A673 (cell line): Measurements from ENCODE around the gene CREB5. TPM values are rescaled to one million over a fixed set of nuclear protein-coding genes. Genes with fewer than 3 reads are reported as not detected.
A peak's percentile ranks its signal among the peaks of the same experiment; 100 is the strongest.

Experiments
- BruUV-seq: library from RNA; stranded (reverse); fragments of 400-500 nt; replicated peaks from 2 replicates; lab custom pipeline; 2021; lab: Mats Ljungman, UMichigan
- CTCF ChIA-PET: fragments of 300-600 bp; sonication (Branson Sonifier 250); formaldehyde crosslinking; loops from one replicate; lab custom pipeline; 2022; ENCODE audit warnings: antibody characterized with exemption; lab: Charles Lee
- POLR2A ChIA-PET: fragments of 300-600 bp; sonication (Branson Sonifier 250); formaldehyde crosslinking; loops from one replicate; lab custom pipeline; 2022; ENCODE audit warnings: antibody characterized with exemption; ENCODE audit not compliant: low non-redundant PET; lab: Charles Lee
- DNase-seq: peaks from one replicate; pipeline ENCODE4 v3.0.0-alpha.2; 2015; ENCODE audit warnings: low spot score
- H3K27ac ChIP-seq: fragments of 200-600 bp; sonication (generic); 2 replicates; pipeline ENCODE4 v1.5.1; 2016; ENCODE audit warnings: mixed run types, low read depth, mild to moderate bottlenecking, mixed read lengths, antibody characterized with exemption, low read length; ENCODE audit not compliant: poor library complexity, severe bottlenecking
- H3K27me3 ChIP-seq: fragments of 200-600 bp; sonication (generic); replicated peaks from 2 replicates; pipeline ENCODE4 v1.6.1; 2017; ENCODE audit warnings: mixed run types, low read depth, mild to moderate bottlenecking, mixed read lengths, antibody characterized with exemption, low read length; ENCODE audit not compliant: insufficient read depth, poor library complexity
- H3K36me3 ChIP-seq: fragments of 200-600 bp; sonication (generic); 2 replicates; pipeline ENCODE4 v1.6.1; 2016; ENCODE audit warnings: mixed run types, mild to moderate bottlenecking, mixed read lengths, antibody characterized with exemption, low read length; ENCODE audit not compliant: insufficient read depth, poor library complexity, severe bottlenecking
- H3K4me1 ChIP-seq: fragments of 200-600 bp; sonication (generic); 2 replicates; pipeline ENCODE4 v1.6.1; 2017; ENCODE audit warnings: mixed run types, mild to moderate bottlenecking, mixed read lengths, antibody characterized with exemption, low read length; ENCODE audit not compliant: insufficient read depth, poor library complexity, severe bottlenecking
- H3K4me3 ChIP-seq: fragments of 200-600 bp; sonication (generic); 2 replicates; pipeline ENCODE4 v1.5.1; 2016; ENCODE audit warnings: low read depth, mixed run types, mild to moderate bottlenecking, mixed read lengths, low read length; ENCODE audit not compliant: poor library complexity, severe bottlenecking
- H3K9me3 ChIP-seq: fragments of 200-600 bp; sonication (generic); 2 replicates; pipeline ENCODE4 v1.6.1; 2016; ENCODE audit warnings: mixed run types, low read depth, mild to moderate bottlenecking, mixed read lengths, antibody characterized with exemption, low read length; ENCODE audit not compliant: poor library complexity, severe bottlenecking
- EZH2 ChIP-seq: fragments of 200-600 bp; sonication (generic); IDR thresholded peaks from 2 replicates; pipeline ENCODE4 v1.6.1; 2017; ENCODE audit warnings: borderline replicate concordance, low read depth, mild to moderate bottlenecking, mixed read lengths, antibody characterized with exemption, low read length; ENCODE audit not compliant: poor library complexity, severe bottlenecking
- intact Hi-C: fragments of 100-400 bp; cut with micrococcal nuclease; formaldehyde crosslinking; loops from one replicate; pipeline ENCODE4 v1.10.0; 2022; ENCODE audit not compliant: unreplicated experiment
- total RNA-seq: library from RNA; stranded (reverse); gene quantifications from 2 replicates; pipeline ENCODE4 v1.2.3, GENCODE V29; 2021
- TF ChIP-seq, protein P1 (sequence below): fragments of 300-800, 200-600 bp; sonication (generic); conservative IDR thresholded peaks from 2 replicates; pipeline ENCODE4 v1.5.1; 2017; ENCODE audit warnings: low read depth, mild to moderate bottlenecking, antibody characterized with exemption, low read length, moderate library complexity, mixed read lengths

CREB5 gene
- total RNA-seq, 1 experiment from 2014 or later = 10.3 TPM

DNA sequence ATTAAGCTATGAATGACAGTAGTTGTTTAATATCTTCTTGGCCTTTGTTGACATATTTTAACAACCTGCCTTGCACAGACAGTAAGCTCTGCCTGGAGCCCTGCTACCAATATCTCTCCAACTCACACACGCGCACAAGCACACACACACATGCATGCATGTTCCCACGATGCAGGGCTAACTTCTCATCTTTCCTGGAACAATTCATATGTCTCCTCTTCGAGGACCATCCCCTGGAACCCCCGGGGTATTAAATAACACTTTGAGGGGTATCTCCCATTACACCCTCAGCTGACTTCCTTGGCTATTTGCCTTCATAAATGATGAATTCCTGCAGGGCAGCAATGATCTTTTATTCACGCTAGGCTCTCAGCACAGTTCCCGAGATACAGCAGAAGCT is 287.8 kb downstream of the CREB5 start:
- Histone ChIP-seq H3K27me3 (no peaks in the 10 kb centered on the region), H3K36me3 (no peaks in the 10 kb centered on the region), H3K27ac (peak overlapping the region; percentile 39), H3K4me3 (no peak overlapping the region), H3K9me3 (no peaks in the 10 kb centered on the region), H3K4me1 (peaks cover 36% of the 10 kb centered on the region)
- intact Hi-C loops = no loop called here
- ChIA-PET POLR2A (interaction anchor here (0.7 kb wide), 1 partner anchor 16 kb away, joined by 15 read pairs; no protein-coding TSS in a partner anchor), CTCF (no interaction called here)
- TF ChIP-seq EZH2 = no peak
- TF ChIP-seq, protein P1, sequence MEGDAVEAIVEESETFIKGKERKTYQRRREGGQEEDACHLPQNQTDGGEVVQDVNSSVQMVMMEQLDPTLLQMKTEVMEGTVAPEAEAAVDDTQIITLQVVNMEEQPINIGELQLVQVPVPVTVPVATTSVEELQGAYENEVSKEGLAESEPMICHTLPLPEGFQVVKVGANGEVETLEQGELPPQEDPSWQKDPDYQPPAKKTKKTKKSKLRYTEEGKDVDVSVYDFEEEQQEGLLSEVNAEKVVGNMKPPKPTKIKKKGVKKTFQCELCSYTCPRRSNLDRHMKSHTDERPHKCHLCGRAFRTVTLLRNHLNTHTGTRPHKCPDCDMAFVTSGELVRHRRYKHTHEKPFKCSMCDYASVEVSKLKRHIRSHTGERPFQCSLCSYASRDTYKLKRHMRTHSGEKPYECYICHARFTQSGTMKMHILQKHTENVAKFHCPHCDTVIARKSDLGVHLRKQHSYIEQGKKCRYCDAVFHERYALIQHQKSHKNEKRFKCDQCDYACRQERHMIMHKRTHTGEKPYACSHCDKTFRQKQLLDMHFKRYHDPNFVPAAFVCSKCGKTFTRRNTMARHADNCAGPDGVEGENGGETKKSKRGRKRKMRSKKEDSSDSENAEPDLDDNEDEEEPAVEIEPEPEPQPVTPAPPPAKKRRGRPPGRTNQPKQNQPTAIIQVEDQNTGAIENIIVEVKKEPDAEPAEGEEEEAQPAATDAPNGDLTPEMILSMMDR = no peak
- BruUV-seq = no TSS peak
- DNase-seq = peak; percentile 24

DNA sequence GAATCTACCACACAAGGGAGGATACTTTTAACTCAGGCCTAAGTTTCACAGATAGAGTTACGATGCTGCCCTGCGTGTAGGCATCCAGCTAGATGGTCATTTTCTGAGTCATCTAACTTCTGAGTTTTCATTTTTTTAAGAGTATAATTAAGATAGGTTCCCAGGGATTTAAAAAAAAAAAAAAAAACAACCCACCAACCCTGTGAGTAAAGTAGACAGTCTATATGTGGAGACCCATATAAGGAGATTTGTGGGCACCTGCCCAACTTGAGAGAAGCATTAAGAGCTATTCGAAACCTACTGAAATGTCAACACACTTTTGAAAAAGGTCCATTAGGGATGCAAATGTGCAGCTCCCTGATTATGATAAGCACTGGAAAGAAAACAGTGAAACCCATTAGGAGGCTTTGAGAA is 288.5 kb downstream of the CREB5 start:
- no peaks in the 10 kb centered on the region for H3K27me3 ChIP-seq
- no peaks in the 10 kb centered on the region for H3K9me3 ChIP-seq
- H3K36me3 ChIP-seq = no peaks in the 10 kb centered on the region
- TF ChIP-seq, protein P1 = no peak
- TF ChIP-seq EZH2 = no peak
- BruUV-seq = no TSS peak
- H3K4me3 ChIP-seq = no peak overlapping the region
- ChIA-PET POLR2A (interaction anchor here (0.6 to 0.7 kb wide), 2 partner anchors 15 to 17 kb away, joined by 7 to 15 read pairs; no protein-coding TSS in a partner anchor), CTCF (no interaction called here)
- peak; percentile 42 for DNase-seq
- H3K27ac ChIP-seq = no peak overlapping the region
- intact Hi-C loops = no loop called here
- peaks cover 36% of the 10 kb centered on the region for H3K4me1 ChIP-seq

DNA sequence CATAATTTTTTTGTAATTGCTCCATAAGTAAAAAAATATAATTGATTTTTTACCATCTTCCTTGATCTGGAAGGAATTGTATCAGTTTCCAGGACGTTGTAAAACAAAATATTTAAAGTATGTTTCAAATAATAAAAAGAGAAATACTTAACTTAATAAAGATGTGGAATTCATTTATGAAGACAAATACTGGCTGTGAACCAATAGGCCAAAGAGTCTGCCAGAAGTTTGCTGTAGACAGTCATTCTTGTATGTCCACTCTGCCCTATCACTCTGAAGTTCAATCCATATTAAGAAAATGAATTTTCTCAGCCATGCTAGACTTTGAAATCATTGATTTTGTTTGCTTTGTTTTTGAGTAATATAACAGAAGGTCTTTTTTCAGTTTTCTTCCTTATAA is 289.4 kb downstream of the CREB5 start:
- no peak for DNase-seq
- no peak overlapping the region for H3K27ac ChIP-seq
- H3K4me3 ChIP-seq = no peak overlapping the region
- ChIA-PET POLR2A (no interaction called here), CTCF (no interaction called here)
- no peak for TF ChIP-seq EZH2
- TF ChIP-seq, protein P1 = no peak
- intact Hi-C loops = no loop called here
- no TSS peak for BruUV-seq
- no peaks in the 10 kb centered on the region for H3K9me3 ChIP-seq
- H3K27me3 ChIP-seq = no peaks in the 10 kb centered on the region
- no peaks in the 10 kb centered on the region for H3K36me3 ChIP-seq
- H3K4me1 ChIP-seq = peaks cover 36% of the 10 kb centered on the region
